Prostate gland (tissue), 2 donors: ENCODE results near the gene CACNG7. TPM values are rescaled to one million over a fixed set of nuclear protein-coding genes. Genes with fewer than 3 reads are reported as not detected.

Experiments used
- DNase-seq: peaks from one replicate; pipeline ENCODE4 v3.0.0-alpha.2; 2019; ENCODE audit warnings: low spot score
- H3K27ac ChIP-seq, 2 donors: fragments of 200-600 bp; sonication (generic); 2 replicates each; pipeline ENCODE4 v1.5.1; 2017 to 2019
- H3K27me3 ChIP-seq: fragments of 200-600 bp; sonication (generic); replicated peaks from 2 replicates; pipeline ENCODE4 v1.5.1; 2019; ENCODE audit not compliant: insufficient read depth
- H3K36me3 ChIP-seq, 2 donors: fragments of 200-600 bp; sonication (generic); 1 replicate in 1 of 2; 2 replicates in 1 of 2; pipeline versions ENCODE4 v1.5.1 to v1.8.1; 2017 to 2019
- H3K4me1 ChIP-seq: fragments of 200-600 bp; sonication (generic); replicated peaks from 2 replicates; pipeline ENCODE4 v1.5.1; 2019
- H3K4me3 ChIP-seq, 2 donors: fragments of 200-600 bp; sonication (generic); 2 replicates each; pipeline ENCODE4 v1.5.1; 2017 to 2019
- H3K9me3 ChIP-seq: fragments of 200-600 bp; sonication (generic); 2 replicates; pipeline ENCODE4 v1.5.1; 2017
- POLR2A ChIP-seq: fragments of 450-650 bp; IDR thresholded peaks from one replicate; pipeline ENCODE4 v1.6.1; 2016; ENCODE audit warnings: antibody characterized with exemption, mild to moderate bottlenecking
- POLR2AphosphoS5 ChIP-seq: sonication (generic); formaldehyde crosslinking; IDR thresholded peaks from one replicate; pipeline ENCODE4 v1.6.1; 2017; ENCODE audit warnings: antibody characterized with exemption
- WGBS: methylation state at CpG from one replicate; pipeline ENCODE4 v1.1.5; 2018; 5-methylcytosine and 5-hydroxymethylcytosine counted together
- intact Hi-C: fragments of 100-400 bp; cut with DNase I; formaldehyde crosslinking; loops from one replicate; pipeline ENCODE4 v1.14.2; 2022
- total RNA-seq, 2 donors: library from RNA; depleted of rRNA; stranded (reverse); fragments of >200 nt; gene quantifications; one replicate each; pipeline ENCODE4 v1.1.0, GENCODE V29; 2016
- TF ChIP-seq, protein P1 (sequence below), 4 experiments: fragments of 200-600 bp in 2 of 4; fragments of 450-650 bp in 2 of 4; sonication (generic) in 2 of 4; IDR thresholded peaks; 1 replicate in 3 of 4; 2 replicates in 1 of 4; pipeline ENCODE4 v1.5.1; 2016 to 2019; ENCODE audit warnings: antibody characterized with exemption in 4 of 4, mild to moderate bottlenecking in 2 of 4, moderate library complexity in 2 of 4

CACNG7 gene
- total RNA-seq, 2 donors from 2014 or later: not detected

DNA sequence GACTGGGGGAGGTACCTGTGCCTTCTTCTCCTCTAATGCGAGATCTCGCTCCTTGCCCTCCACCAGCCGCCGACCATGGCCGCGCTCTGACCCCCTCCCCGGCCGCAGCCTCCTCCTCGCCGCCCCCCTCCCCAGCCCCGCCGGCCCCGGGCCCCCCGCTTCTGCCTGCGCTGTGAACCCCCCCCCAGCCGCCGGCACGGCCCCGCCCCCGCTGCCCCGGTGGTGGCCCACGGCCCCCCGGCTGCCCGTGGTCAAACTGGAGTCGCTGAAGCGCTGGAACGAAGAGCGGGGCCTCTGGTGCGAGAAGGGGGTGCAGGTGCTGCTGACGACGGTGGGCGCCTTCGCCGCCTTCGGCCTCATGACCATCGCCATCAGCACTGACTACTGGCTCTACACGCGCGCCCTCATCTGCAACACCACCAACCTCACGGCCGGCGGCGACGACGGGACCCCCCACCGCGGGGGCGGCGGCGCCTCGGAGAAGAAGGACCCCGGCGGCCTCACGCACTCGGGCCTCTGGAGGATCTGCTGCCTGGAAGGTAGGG lies 53.9 kb downstream of the CACNG7 start, which contains the start of gene CACNG8:
Gene CACNG8, plus strand, starts transcription at position 51 of the 545 bp plus-strand sequence.
- 1% methylated on average over 40 of the region's 55 CpGs for WGBS

DNA sequence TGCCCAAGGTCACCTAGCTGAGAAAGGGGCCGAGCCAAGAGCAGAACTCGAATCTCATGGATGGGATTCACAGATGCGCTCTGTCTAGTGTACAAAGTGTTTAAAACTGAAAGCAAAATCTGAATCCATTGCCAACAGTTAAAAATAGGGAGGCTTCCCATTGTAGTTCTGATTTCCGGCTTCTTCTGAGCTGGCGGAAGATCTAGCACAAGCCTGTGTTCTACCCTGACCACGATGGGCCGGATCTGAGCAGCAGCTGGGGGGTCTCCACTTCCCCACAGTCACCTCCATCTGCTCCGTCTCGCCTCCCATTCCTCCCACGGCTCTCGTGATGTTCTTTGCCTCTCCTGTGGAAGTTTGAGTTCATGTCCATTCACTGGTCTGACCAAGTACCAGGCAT lies 56.0 kb downstream of the CACNG7 start:
- intact Hi-C loops: no loop called here
- Histone ChIP-seq H3K4me3 (no peak overlapping the region), H3K27ac (no peak overlapping the region), H3K27me3 (peaks cover 18% of the 10 kb centered on the region), H3K36me3 (no peaks in the 10 kb centered on the region), H3K4me1 (no peaks in the 10 kb centered on the region), H3K9me3 (no peaks in the 10 kb centered on the region)
- no peak for TF ChIP-seq POLR2AphosphoS5
- TF ChIP-seq, protein P1, sequence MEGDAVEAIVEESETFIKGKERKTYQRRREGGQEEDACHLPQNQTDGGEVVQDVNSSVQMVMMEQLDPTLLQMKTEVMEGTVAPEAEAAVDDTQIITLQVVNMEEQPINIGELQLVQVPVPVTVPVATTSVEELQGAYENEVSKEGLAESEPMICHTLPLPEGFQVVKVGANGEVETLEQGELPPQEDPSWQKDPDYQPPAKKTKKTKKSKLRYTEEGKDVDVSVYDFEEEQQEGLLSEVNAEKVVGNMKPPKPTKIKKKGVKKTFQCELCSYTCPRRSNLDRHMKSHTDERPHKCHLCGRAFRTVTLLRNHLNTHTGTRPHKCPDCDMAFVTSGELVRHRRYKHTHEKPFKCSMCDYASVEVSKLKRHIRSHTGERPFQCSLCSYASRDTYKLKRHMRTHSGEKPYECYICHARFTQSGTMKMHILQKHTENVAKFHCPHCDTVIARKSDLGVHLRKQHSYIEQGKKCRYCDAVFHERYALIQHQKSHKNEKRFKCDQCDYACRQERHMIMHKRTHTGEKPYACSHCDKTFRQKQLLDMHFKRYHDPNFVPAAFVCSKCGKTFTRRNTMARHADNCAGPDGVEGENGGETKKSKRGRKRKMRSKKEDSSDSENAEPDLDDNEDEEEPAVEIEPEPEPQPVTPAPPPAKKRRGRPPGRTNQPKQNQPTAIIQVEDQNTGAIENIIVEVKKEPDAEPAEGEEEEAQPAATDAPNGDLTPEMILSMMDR (IDR thresholded peaks at IDR 0.05): no peak
- no peak for TF ChIP-seq POLR2A
- DNase-seq: no peak
- 69% methylated on average over 11 of the region's 11 CpGs for WGBS

More for the DNA sequence above, 53.9 kb downstream of the CACNG7 start, which contains the start of gene CACNG8:
- Histone ChIP-seq H3K36me3 (no peaks in the 10 kb centered on the region), H3K4me1 (no peaks in the 10 kb centered on the region), H3K27me3 (peaks cover 26% of the 10 kb centered on the region), H3K4me3 (no peak within 1 kb of the TSS), H3K27ac (no peak within 1 kb of the TSS), H3K9me3 (no peaks in the 10 kb centered on the region)
- intact Hi-C loops: no loop called here
- no peak for DNase-seq
- TF ChIP-seq, protein P1 (IDR thresholded peaks at IDR 0.05): no peak
- TF ChIP-seq POLR2A (no peak), POLR2AphosphoS5 (no peak)

DNA sequence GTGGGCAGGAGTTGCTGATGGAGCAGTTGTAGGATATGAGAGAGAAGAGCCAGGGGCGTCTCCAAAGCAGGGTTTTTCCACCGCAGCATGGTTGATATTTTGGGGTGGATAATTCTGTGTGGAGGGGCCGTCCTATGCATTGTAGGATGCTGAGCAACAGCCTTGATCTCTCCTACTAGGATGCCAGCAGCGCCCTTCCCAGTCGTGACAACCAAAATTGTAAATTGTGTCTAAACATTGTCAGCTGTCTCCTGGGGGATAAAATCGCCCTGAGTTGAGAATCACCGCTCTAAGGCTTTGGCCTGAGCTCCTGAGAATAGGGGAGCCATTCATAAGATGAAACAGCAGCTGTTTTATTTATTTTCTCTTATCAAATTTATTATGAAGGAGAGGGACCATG lies 57.9 kb downstream of the CACNG7 start:
- no peak for DNase-seq
- intact Hi-C loops: no loop called here
- H3K27ac ChIP-seq: no peak overlapping the region
- peaks cover 9% of the 10 kb centered on the region for H3K27me3 ChIP-seq
- no peaks in the 10 kb centered on the region for H3K36me3 ChIP-seq
- no peaks in the 10 kb centered on the region for H3K4me1 ChIP-seq
- no peak overlapping the region for H3K4me3 ChIP-seq
- TF ChIP-seq, protein P1 (IDR thresholded peaks at IDR 0.05): no peak
- TF ChIP-seq POLR2A (no peak), POLR2AphosphoS5 (no peak)
- H3K9me3 ChIP-seq: no peaks in the 10 kb centered on the region
- WGBS: 53% methylated on average over 7 of the region's 7 CpGs

DNA sequence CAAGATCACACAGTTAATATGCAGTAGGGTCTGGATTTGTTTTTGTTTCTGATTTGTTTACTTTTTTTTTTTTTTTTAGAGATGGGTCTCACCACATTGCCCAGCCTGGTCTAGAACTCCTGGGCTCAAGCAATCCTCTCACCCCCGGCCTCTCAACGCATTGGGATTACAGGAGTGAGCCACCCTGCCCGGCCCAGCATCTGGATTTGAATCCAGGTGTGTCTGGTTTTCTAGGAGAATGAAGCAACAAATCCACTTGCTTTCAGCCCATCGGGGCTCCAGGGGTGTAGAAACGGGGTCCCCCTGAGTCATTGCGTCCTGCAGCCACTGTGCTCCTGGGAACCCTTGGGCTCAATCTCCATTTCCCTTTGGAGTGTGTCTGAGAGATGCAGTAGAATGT lies 60.3 kb downstream of the CACNG7 start:
- H3K27me3 ChIP-seq: no peaks in the 10 kb centered on the region
- intact Hi-C loops: no loop called here
- WGBS: 91% methylated on average over 6 of the region's 6 CpGs

DNA sequence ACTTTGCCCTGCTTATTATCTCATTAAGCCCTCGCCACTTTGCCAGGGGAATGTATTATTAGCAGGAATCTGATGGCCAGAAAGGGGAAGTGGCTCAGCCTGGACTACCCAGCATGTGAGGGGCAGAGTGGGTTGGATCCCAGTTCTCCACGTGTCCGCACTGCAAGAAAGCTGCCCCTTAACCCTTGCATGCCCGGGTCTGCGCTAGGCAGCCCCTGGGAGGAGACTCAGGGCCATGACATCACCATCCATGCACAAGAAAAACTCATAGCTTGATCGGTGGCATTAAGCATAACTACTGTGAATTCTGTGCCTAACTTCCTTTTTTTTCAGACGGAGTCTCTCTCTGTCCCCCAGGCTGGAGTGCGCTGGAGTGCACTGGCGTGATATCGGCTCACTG lies 62.6 kb downstream of the CACNG7 start:
- intact Hi-C loops: no loop called here
- Histone ChIP-seq H3K36me3 (no peaks in the 10 kb centered on the region), H3K27ac (no peak overlapping the region), H3K4me1 (no peaks in the 10 kb centered on the region), H3K27me3 (no peaks in the 10 kb centered on the region), H3K9me3 (no peaks in the 10 kb centered on the region), H3K4me3 (no peak overlapping the region)
- 52% methylated on average over 10 of the region's 10 CpGs for WGBS
- no peak for DNase-seq
- no peak for TF ChIP-seq POLR2AphosphoS5
- TF ChIP-seq POLR2A: no peak
- TF ChIP-seq, protein P1 (IDR thresholded peaks at IDR 0.05): no peak

More for the DNA sequence above, 60.3 kb downstream of the CACNG7 start:
- Histone ChIP-seq H3K27ac (no peak overlapping the region), H3K9me3 (no peaks in the 10 kb centered on the region), H3K36me3 (no peaks in the 10 kb centered on the region), H3K4me1 (no peaks in the 10 kb centered on the region), H3K4me3 (no peak overlapping the region)
- DNase-seq: no peak
- TF ChIP-seq POLR2A: no peak
- no peak for TF ChIP-seq POLR2AphosphoS5
- TF ChIP-seq, protein P1 (IDR thresholded peaks at IDR 0.05): no peak
